Adipocyte (in vitro differentiated cells): ENCODE data around the gene HOTAIR.
A peak's percentile ranks its signal among the peaks of the same experiment; 100 is the strongest.

ENCODE experiments used
- DNase-seq: peaks from one replicate; pipeline ENCODE4 v3.0.0-alpha.2; 2015; ENCODE audit warnings: low read depth
- H3K27me3 ChIP-seq: replicated peaks from 2 replicates; pipeline ENCODE4 v1.7.0; 2013; ENCODE audit warnings: mild to moderate bottlenecking, low read length, moderate library complexity; ENCODE audit not compliant: control insufficient read depth, insufficient read depth
- H3K36me3 ChIP-seq: 2 replicates; pipeline ENCODE4 v1.7.0; 2013; ENCODE audit warnings: low read length, mild to moderate bottlenecking, moderate library complexity; ENCODE audit not compliant: control insufficient read depth, insufficient read depth, severe bottlenecking
- H3K4me1 ChIP-seq: 2 replicates; pipeline ENCODE4 v1.7.0; 2013; ENCODE audit warnings: mild to moderate bottlenecking, low read length, moderate library complexity; ENCODE audit not compliant: control insufficient read depth, insufficient read depth
- H3K4me3 ChIP-seq: 2 replicates; pipeline ENCODE4 v1.7.0; 2013; ENCODE audit warnings: mild to moderate bottlenecking, low read length, moderate library complexity
- H3K9ac ChIP-seq: 2 replicates; pipeline ENCODE4 v1.7.0; 2013; ENCODE audit warnings: mild to moderate bottlenecking, low read length, moderate library complexity
- H3K9me3 ChIP-seq: 2 replicates; pipeline ENCODE4 v1.7.0; 2013; ENCODE audit warnings: mild to moderate bottlenecking, low read length, moderate library complexity; ENCODE audit not compliant: control insufficient read depth

The HOTAIR gene

DNA sequence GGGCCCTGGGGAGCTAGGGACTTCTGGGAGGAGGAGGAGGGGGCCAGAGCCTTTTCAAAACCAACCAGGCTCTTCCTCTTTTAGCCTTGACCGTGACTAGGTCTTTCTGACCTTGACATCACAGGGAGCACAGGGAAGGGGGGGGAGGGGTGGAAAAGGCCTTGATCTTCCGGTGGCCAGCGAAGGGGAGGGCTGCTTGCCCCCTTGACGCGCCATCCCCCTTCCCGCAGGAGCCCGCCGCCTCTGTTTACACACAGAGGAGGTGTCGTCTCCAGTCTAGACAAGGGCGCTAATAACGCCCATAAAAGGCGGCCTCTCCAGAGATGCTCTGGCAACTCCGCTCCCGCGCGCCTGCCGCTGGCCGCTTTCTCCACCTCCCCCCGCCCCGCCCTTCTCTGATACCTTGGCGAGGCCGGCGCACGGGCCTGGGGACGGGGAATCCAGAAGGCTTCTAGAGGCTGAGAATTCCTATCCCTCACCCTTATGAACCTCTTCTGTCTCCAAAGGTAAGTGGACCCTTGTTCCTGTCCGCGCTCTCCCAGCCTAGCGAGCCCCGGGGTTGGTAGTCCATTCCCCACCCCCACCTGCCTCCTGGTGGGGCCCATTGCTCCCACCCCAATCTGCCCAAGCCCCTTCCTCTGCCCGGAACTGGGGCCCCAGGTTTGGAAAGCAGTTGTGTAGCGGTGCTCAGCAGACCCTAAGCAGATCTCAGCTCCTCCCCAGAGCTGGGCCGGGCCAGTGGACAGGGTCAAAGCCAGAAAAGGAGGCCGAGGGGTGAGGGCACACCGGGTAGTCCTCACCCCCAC, 24.9 kb downstream of the HOTAIR start:
- Histone ChIP-seq H3K9me3 (no peaks in the 10 kb centered on the region), H3K36me3 (no peaks in the 10 kb centered on the region), H3K9ac (no peak overlapping the region), H3K27me3 (peaks cover 99% of the 10 kb centered on the region), H3K4me3 (no peak overlapping the region), H3K4me1 (peaks cover 20% of the 10 kb centered on the region)
- no peak for DNase-seq

- H3K9me3 ChIP-seq, result no peaks in the 10 kb centered on the region
- H3K4me3 ChIP-seq, result no peak overlapping the region
- H3K36me3 ChIP-seq, result no peaks in the 10 kb centered on the region
- H3K9ac ChIP-seq, result no peak overlapping the region
- no peak for DNase-seq
- peaks cover 22% of the 10 kb centered on the region for H3K4me1 ChIP-seq
- peaks cover 99% of the 10 kb centered on the region for H3K27me3 ChIP-seq
These were observed 25.8 kb downstream of the HOTAIR start for GRCh38 chr12:53948650-53949593.

GRCh38 chr12:53947743-53948142, 27.0 kb downstream of the HOTAIR start:
- no peak for DNase-seq
- Histone ChIP-seq H3K9me3 (peaks cover under 1% of the 10 kb centered on the region), H3K4me1 (peaks cover 13% of the 10 kb centered on the region), H3K4me3 (no peak overlapping the region), H3K36me3 (no peaks in the 10 kb centered on the region), H3K27me3 (peaks cover 99% of the 10 kb centered on the region), H3K9ac (no peak overlapping the region)

- no peak for DNase-seq
- Histone ChIP-seq H3K9ac (no peak overlapping the region), H3K4me1 (peaks cover 6% of the 10 kb centered on the region), H3K27me3 (peaks cover 89% of the 10 kb centered on the region), H3K9me3 (peaks cover 5% of the 10 kb centered on the region), H3K36me3 (no peaks in the 10 kb centered on the region), H3K4me3 (no peak overlapping the region)
These were observed 29.6 kb downstream of the HOTAIR start for GRCh38 chr12:53944907-53945847.

- Histone ChIP-seq H3K9me3 (peaks cover 5% of the 10 kb centered on the region), H3K9ac (no peak overlapping the region), H3K27me3 (peaks cover 83% of the 10 kb centered on the region), H3K4me1 (peaks cover 6% of the 10 kb centered on the region), H3K4me3 (no peak overlapping the region), H3K36me3 (no peaks in the 10 kb centered on the region)
- no peak for DNase-seq
These were observed 30.5 kb downstream of the HOTAIR start for GRCh38 chr12:53944209-53944608.

DNA sequence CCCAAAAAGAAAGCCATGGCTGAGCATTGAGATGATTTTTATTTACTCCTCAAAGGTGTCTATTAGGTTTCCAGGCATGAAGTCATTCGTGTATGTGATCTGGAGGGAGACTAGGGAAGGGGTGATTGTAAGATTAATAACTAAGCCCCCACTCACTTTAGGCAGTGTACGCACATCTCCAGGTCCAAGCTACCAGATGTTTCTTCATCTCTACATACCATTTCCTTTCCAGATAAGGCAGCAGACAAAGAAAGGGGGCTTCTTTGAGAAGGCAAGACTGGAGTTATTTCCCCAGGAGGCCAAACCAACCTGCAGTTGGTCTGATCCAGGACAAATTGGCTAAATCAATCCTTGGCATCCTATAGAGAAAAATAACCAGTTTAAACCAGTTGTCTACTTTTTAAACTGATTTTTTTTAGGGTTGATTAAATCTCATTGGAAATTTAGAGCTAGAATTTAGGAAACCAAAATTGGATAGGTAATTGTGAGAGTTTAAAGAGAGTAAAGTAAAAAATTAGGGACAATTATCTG, 32.2 kb downstream of the HOTAIR start:
- H3K4me1 ChIP-seq, result peaks cover 6% of the 10 kb centered on the region
- no peaks in the 10 kb centered on the region for H3K36me3 ChIP-seq
- H3K4me3 ChIP-seq, result no peak overlapping the region
- H3K27me3 ChIP-seq, result peaks cover 77% of the 10 kb centered on the region
- peaks cover 5% of the 10 kb centered on the region for H3K9me3 ChIP-seq
- H3K9ac ChIP-seq, result no peak overlapping the region
- DNase-seq, result no peak

DNA sequence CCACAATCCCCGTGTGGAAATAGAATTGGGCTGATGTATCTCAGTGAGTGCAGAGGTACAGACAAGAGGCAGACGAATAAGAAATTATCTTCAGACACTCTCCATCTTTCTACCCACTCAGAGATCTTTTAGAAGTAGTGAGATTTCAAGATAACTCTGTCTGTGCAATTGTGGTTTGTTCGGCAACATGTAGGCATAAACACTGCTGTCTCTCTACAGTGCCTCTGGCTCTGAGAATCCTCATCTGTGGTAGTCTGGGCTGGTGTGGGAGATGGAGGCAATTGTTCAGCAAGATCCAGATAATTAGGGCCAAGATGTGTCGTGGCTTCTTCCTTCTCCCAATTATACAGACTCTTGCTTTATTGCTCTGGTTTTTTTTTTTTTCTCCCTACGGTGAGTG, 33.0 kb downstream of the HOTAIR start:
- no peaks in the 10 kb centered on the region for H3K36me3 ChIP-seq
- DNase-seq, result no peak
- H3K27me3 ChIP-seq, result peaks cover 77% of the 10 kb centered on the region
- peaks cover 5% of the 10 kb centered on the region for H3K9me3 ChIP-seq
- no peak overlapping the region for H3K9ac ChIP-seq
- H3K4me3 ChIP-seq, result no peak overlapping the region
- peaks cover 6% of the 10 kb centered on the region for H3K4me1 ChIP-seq

DNA sequence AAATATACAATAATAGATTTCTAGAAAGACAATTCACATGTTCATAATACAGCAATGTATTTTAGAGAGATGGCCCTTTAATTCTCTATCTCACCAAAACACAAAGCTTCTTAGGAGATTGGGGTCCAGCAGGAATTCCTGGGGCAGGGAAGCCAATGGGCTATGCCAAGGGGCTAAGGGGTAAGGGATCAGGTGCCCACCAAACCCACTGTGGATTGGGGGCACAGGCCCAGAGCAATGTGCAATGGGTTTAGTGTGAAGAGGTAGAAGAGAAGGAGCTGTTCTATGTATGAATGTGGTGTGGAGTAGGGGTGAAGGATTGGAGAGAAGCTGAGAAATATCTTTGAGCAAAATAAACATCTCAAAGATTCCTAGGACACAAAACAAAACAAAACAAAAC, 33.6 kb downstream of the HOTAIR start:
- H3K27me3 ChIP-seq, result peaks cover 76% of the 10 kb centered on the region
- no peak for DNase-seq
- H3K36me3 ChIP-seq, result no peaks in the 10 kb centered on the region
- H3K9me3 ChIP-seq, result peaks cover 5% of the 10 kb centered on the region
- peaks cover 6% of the 10 kb centered on the region for H3K4me1 ChIP-seq
- no peak overlapping the region for H3K4me3 ChIP-seq
- no peak overlapping the region for H3K9ac ChIP-seq

GRCh38 chr12:53940443-53941014, 34.2 kb downstream of the HOTAIR start:
- no peak for DNase-seq

More at GRCh38 chr12:53940443-53941014, 34.2 kb downstream of the HOTAIR start:
- H3K4me3 ChIP-seq, result peak overlapping the region; percentile 75
- H3K36me3 ChIP-seq, result no peaks in the 10 kb centered on the region
- H3K9ac ChIP-seq, result peak overlapping the region; percentile 65
- H3K4me1 ChIP-seq, result peaks cover 8% of the 10 kb centered on the region
- peaks cover 5% of the 10 kb centered on the region for H3K9me3 ChIP-seq
- H3K27me3 ChIP-seq, result peaks cover 76% of the 10 kb centered on the region
